ENCODE measurements around the gene RAP1GDS1.

Gene RAP1GDS1

GRCh38 chr4:98485816-98486345, 224.7 kb downstream of the RAP1GDS1 start:
- DNase-seq = no peak

- DNase-seq = no peak
Observed at GRCh38 chr4:98490251-98490650, 229.1 kb downstream of the RAP1GDS1 start.

- no peak for DNase-seq
Observed at GRCh38 chr4:98491899-98492559, 230.8 kb downstream of the RAP1GDS1 start.

DNA sequence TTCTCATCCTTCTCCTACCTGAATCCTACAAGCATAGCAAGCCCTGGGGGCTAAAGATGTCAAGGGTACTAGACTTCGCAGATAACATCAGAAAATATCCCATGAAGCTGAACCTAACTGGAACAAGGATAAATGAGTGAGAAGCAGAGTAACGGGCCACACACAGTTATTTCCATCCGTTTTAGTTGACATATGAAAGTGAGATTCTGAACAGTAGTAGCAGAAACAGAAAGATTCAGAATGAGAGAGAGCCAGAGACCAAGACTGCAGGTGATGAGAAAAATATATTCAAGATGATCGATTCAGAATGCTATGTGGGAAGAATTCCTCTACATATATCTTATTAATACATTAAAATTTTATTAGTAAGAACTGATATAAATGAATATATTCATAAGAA, 232.1 kb downstream of the RAP1GDS1 start:
- no peak for DNase-seq
